H1 (cell line): ENCODE data around the gene MAGI3. TPM values are rescaled to one million over a fixed set of nuclear protein-coding genes. Genes with fewer than 3 reads are reported as not detected.

ENCODE experiments used
- CTCF ChIA-PET: fragments of 300-600 bp; sonication (Branson Sonifier 250); formaldehyde crosslinking; loops from one replicate; lab custom pipeline; 2021; ENCODE audit not compliant: partially characterized antibody; lab: Charles Lee
- POLR2A ChIA-PET: fragments of 300-600 bp; sonication (Branson Sonifier 250); formaldehyde crosslinking; loops from one replicate; lab custom pipeline; 2021; ENCODE audit warnings: inconsistent platforms; ENCODE audit not compliant: partially characterized antibody; lab: Charles Lee
- DNase-seq, 2 experiments: peaks; one replicate each; pipeline versions ENCODE4 v3.0.0 to v3.0.0-alpha.2; 2010 to 2022; ENCODE audit warnings: low spot score in 2 of 2, low read depth in 1 of 2, mixed read lengths in 1 of 2
- FAIRE-seq: peaks from 2 replicates; lab custom pipeline; 2011; peaks lifted over from hg19 to GRCh38; lab: Jason Lieb, UNC
- H2AFZ ChIP-seq: 2 replicates; pipeline ENCODE4 v1.8.1; 2012; ENCODE audit warnings: low read length, inconsistent platforms
- H2AK5ac ChIP-seq: 2 replicates; pipeline ENCODE4 v1.6.1; 2013; ENCODE audit warnings: low read depth, low read length
- H2BK120ac ChIP-seq: replicated peaks from 2 replicates; pipeline ENCODE3; 2013; ENCODE audit warnings: low read depth, low read length, inconsistent platforms
- H2BK12ac ChIP-seq: 2 replicates; pipeline ENCODE4 v1.6.1; 2013; ENCODE audit warnings: low read depth, low read length
- H2BK15ac ChIP-seq: 2 replicates; pipeline ENCODE4 v1.6.1; 2013; ENCODE audit warnings: low read length
- H2BK20ac ChIP-seq: 2 replicates; pipeline ENCODE4 v1.6.1; 2013; ENCODE audit warnings: low read length
- H2BK5ac ChIP-seq: 2 replicates; pipeline ENCODE4 v1.6.1; 2013; ENCODE audit warnings: low read depth, low read length
- H3K14ac ChIP-seq: 2 replicates; pipeline ENCODE4 v1.6.1; 2013; ENCODE audit warnings: inconsistent platforms; ENCODE audit not compliant: insufficient read length
- H3K18ac ChIP-seq: 2 replicates; pipeline ENCODE4 v1.6.1; 2013; ENCODE audit warnings: low read length; ENCODE audit errors: extremely low read depth
- H3K23ac ChIP-seq: 2 replicates; pipeline ENCODE4 v1.6.1; 2013; ENCODE audit warnings: inconsistent platforms; ENCODE audit not compliant: insufficient read length
- H3K23me2 ChIP-seq: 2 replicates; pipeline ENCODE4 v1.6.1; 2013; ENCODE audit warnings: low read depth, low read length
- H3K27ac ChIP-seq: 2 replicates; pipeline ENCODE4 v1.6.1; 2011; ENCODE audit warnings: low read depth, low read length, inconsistent platforms
- H3K27me3 ChIP-seq, 4 experiments: replicated peaks in 1 of 4; 1 replicate in 1 of 4; 2 replicates in 3 of 4; pipeline versions ENCODE4 v1.6.1 to v1.8.1; 2011 to 2013; ENCODE audit warnings: low read length in 3 of 4, mild to moderate bottlenecking in 3 of 4, inconsistent platforms in 2 of 4, mixed read lengths in 2 of 4, moderate library complexity in 1 of 4; ENCODE audit not compliant: control insufficient read depth in 3 of 4, insufficient read depth in 3 of 4; ENCODE audit errors: extremely low read depth in 1 of 4
- H3K36me3 ChIP-seq, 4 experiments: 2 replicates each; pipeline versions ENCODE4 v1.6.1 to v1.8.1; 2011 to 2013; ENCODE audit warnings: mild to moderate bottlenecking in 4 of 4, low read length in 3 of 4, moderate library complexity in 2 of 4, control low read depth in 1 of 4, inconsistent platforms in 1 of 4; ENCODE audit not compliant: insufficient read depth in 4 of 4, control insufficient read depth in 2 of 4
- H3K4ac ChIP-seq: replicated peaks from 2 replicates; pipeline ENCODE3; 2013; ENCODE audit warnings: low read length, low read depth, mixed read lengths, inconsistent platforms; ENCODE audit not compliant: insufficient read length
- H3K4me1 ChIP-seq, 4 experiments: replicated peaks in 1 of 4; 1 replicate in 1 of 4; 2 replicates in 3 of 4; pipeline versions ENCODE4 v1.6.1 to v1.8.1; 2011 to 2013; ENCODE audit warnings: low read length in 3 of 4, inconsistent platforms in 2 of 4, mixed read lengths in 1 of 4; ENCODE audit not compliant: insufficient read depth in 4 of 4, control insufficient read depth in 3 of 4
- H3K4me2 ChIP-seq, 2 experiments: 2 replicates each; pipeline versions ENCODE4 v1.6.1 to v1.8.1; 2011 to 2013; ENCODE audit warnings: low read depth in 2 of 2, low read length in 2 of 2, control low read depth in 1 of 2, inconsistent platforms in 1 of 2, mild to moderate bottlenecking in 1 of 2; ENCODE audit not compliant: insufficient read depth in 1 of 2
- H3K4me3 ChIP-seq, 4 experiments: fragments of 200-600, 300-600 bp in 1 of 4; sonication (generic), shearing (Covaris generic), sonication (Bioruptor Twin) in 1 of 4; 2 replicates each; pipeline versions ENCODE4 v1.5.1 to v1.8.1; 2011 to 2016; ENCODE audit warnings: low read length in 4 of 4, low read depth in 3 of 4, control low read depth in 2 of 4, inconsistent platforms in 2 of 4, mild to moderate bottlenecking in 2 of 4, mixed read lengths in 1 of 4, moderate library complexity in 1 of 4; ENCODE audit not compliant: insufficient read depth in 2 of 4; ENCODE audit errors: extremely low read depth in 1 of 4
- H3K56ac ChIP-seq: replicated peaks from 2 replicates; pipeline ENCODE3; 2013; ENCODE audit warnings: low read depth, mild to moderate bottlenecking, mixed read lengths, low read length, inconsistent platforms; ENCODE audit not compliant: insufficient read length
- H3K79me1 ChIP-seq: 2 replicates; pipeline ENCODE4 v1.6.1; 2013; ENCODE audit warnings: low read depth, low read length, control low read depth
- H3K79me2 ChIP-seq, 2 experiments: 2 replicates each; pipeline versions ENCODE4 v1.6.1 to v1.8.1; 2012 to 2013; ENCODE audit warnings: low read length in 2 of 2, mild to moderate bottlenecking in 2 of 2, inconsistent platforms in 1 of 2; ENCODE audit not compliant: insufficient read depth in 2 of 2, control insufficient read depth in 1 of 2
- H3K9ac ChIP-seq, 4 experiments: replicated peaks in 1 of 4; 1 replicate in 1 of 4; 2 replicates in 3 of 4; pipeline versions ENCODE4 v1.6.1 to v1.8.1; 2011 to 2013; ENCODE audit warnings: low read depth in 3 of 4, low read length in 3 of 4, control low read depth in 2 of 4, mild to moderate bottlenecking in 2 of 4, moderate library complexity in 2 of 4, inconsistent platforms in 1 of 4; ENCODE audit errors: extremely low read depth in 1 of 4
- H3K9me3 ChIP-seq, 2 experiments: 2 replicates each; pipeline versions ENCODE4 v1.6.1 to v1.8.1; 2012 to 2013; ENCODE audit warnings: mild to moderate bottlenecking in 2 of 2, moderate library complexity in 2 of 2, control low read depth in 1 of 2, inconsistent platforms in 1 of 2, low read depth in 1 of 2, low read length in 1 of 2, mixed read lengths in 1 of 2; ENCODE audit not compliant: insufficient read depth in 2 of 2
- H4K20me1 ChIP-seq, 2 experiments: replicated peaks in 1 of 2; 2 replicates each; pipeline versions ENCODE3 to v1.8.1; 2011 to 2013; ENCODE audit warnings: inconsistent platforms in 2 of 2, low read length in 2 of 2, mild to moderate bottlenecking in 1 of 2; ENCODE audit not compliant: insufficient read depth in 2 of 2, control insufficient read depth in 1 of 2
- H4K5ac ChIP-seq: 2 replicates; pipeline ENCODE4 v1.6.1; 2013; ENCODE audit warnings: low read length, low read depth, mixed read lengths, inconsistent platforms; ENCODE audit not compliant: insufficient read length
- H4K8ac ChIP-seq: 2 replicates; pipeline ENCODE4 v1.8.0; 2013; ENCODE audit warnings: mild to moderate bottlenecking, moderate library complexity, low read length, inconsistent platforms; ENCODE audit not compliant: insufficient read depth; ENCODE audit errors: extremely low read depth
- H4K91ac ChIP-seq: replicated peaks from 2 replicates; pipeline ENCODE3; 2013; ENCODE audit warnings: low read length, mixed read lengths, inconsistent platforms; ENCODE audit not compliant: insufficient read length
- BRCA1 ChIP-seq: IDR thresholded peaks from 2 replicates; pipeline ENCODE4 v1.6.1; 2012; ENCODE audit warnings: low read depth, low read length, improper control_type of control experiment
- CREB1 ChIP-seq: IDR thresholded peaks from 2 replicates; pipeline ENCODE4 v1.6.1; 2012; ENCODE audit warnings: inconsistent platforms
- HDAC6 ChIP-seq: IDR thresholded peaks from one replicate; pipeline ENCODE4 v1.7.1; 2012; ENCODE audit warnings: low read depth, mild to moderate bottlenecking, inconsistent platforms, low read length, moderate library complexity
- JUN ChIP-seq: IDR thresholded peaks from 2 replicates; pipeline ENCODE4 v1.6.1; 2011; ENCODE audit warnings: low read depth, mild to moderate bottlenecking, improper control_type of control experiment, low read length
- KDM5A ChIP-seq: fragments of 200-600 bp; IDR thresholded peaks from 2 replicates; pipeline ENCODE4 v1.7.1; 2012; ENCODE audit warnings: mild to moderate bottlenecking, low read length, inconsistent platforms, mixed read lengths
- MAX ChIP-seq: IDR thresholded peaks from 2 replicates; pipeline ENCODE4 v1.6.1; 2012; ENCODE audit warnings: inconsistent platforms
- POLR2A ChIP-seq, 2 experiments: IDR thresholded peaks; 1 replicate in 1 of 2; 2 replicates in 1 of 2; pipeline ENCODE4 v1.6.1; 2011; ENCODE audit warnings: low read depth in 2 of 2, low read length in 2 of 2, mild to moderate bottlenecking in 2 of 2; ENCODE audit errors: control extremely low read depth in 1 of 2
- RAD21 ChIP-seq, 2 experiments: IDR thresholded peaks in 1 of 2; conservative IDR thresholded peaks in 1 of 2; 2 replicates each; pipeline ENCODE4 v1.6.1; 2011; ENCODE audit warnings: low read depth in 2 of 2, low read length in 2 of 2, improper control_type of control experiment in 1 of 2, inconsistent platforms in 1 of 2, mild to moderate bottlenecking in 1 of 2, moderate library complexity in 1 of 2
- RFX5 ChIP-seq: IDR thresholded peaks from 2 replicates; pipeline ENCODE4 v1.6.1; 2011; ENCODE audit warnings: low read depth, low read length, improper control_type of control experiment, borderline replicate concordance
- SAP30 ChIP-seq: fragments of 300-600 bp; sonication (generic); IDR thresholded peaks from 2 replicates; pipeline ENCODE4 v1.7.1; 2012; ENCODE audit warnings: low read length, moderate library complexity, mild to moderate bottlenecking, inconsistent platforms; ENCODE audit not compliant: insufficient read depth, insufficient replicate concordance
- SIX5 ChIP-seq: IDR thresholded peaks from 2 replicates; pipeline ENCODE4 v1.6.1; 2011; ENCODE audit warnings: mild to moderate bottlenecking, low read depth, low read length
- SP2 ChIP-seq: IDR thresholded peaks from 2 replicates; pipeline ENCODE4 v1.6.1; 2012; ENCODE audit warnings: mild to moderate bottlenecking, low read length, inconsistent platforms
- SRF ChIP-seq: IDR thresholded peaks from 2 replicates; pipeline ENCODE4 v1.6.1; 2011; ENCODE audit warnings: mild to moderate bottlenecking, low read depth, low read length, moderate library complexity
- YY1 ChIP-seq: IDR thresholded peaks from 2 replicates; pipeline ENCODE4 v1.6.1; 2011; ENCODE audit warnings: low read depth, mild to moderate bottlenecking, low read length
- ZNF274 ChIP-seq: IDR thresholded peaks from 2 replicates; pipeline ENCODE4 v1.7.0; 2012; ENCODE audit warnings: low read length, borderline replicate concordance; ENCODE audit errors: extremely low read depth
- WGBS, 2 experiments: shearing (Covaris generic) in 1 of 2; methylation state at CpG; one replicate each; pipeline versions ENCODE4 v1.1.6 to v1.1.7; 2013 to 2015; ENCODE audit warnings: low lambda C conversion rate in 2 of 2, mixed read lengths in 2 of 2, inconsistent platforms in 1 of 2, low coverage in 1 of 2, missing lambda C conversion rate in 1 of 2; ENCODE audit not compliant: insufficient replicate concordance in 2 of 2, insufficient coverage in 1 of 2, insufficient read length in 1 of 2; ENCODE audit errors: extremely low coverage in 1 of 2, missing lambda C conversion rate in 1 of 2; 5-methylcytosine and 5-hydroxymethylcytosine counted together
- polyA plus RNA-seq, 7 experiments: library from polyadenylated mRNA; depleted of rRNA in 3 of 7; stranded (reverse) in 5 of 7; unstranded in 2 of 7; fragments of >200 nt in 5 of 7; fragments of 200-250 nt in 2 of 7; gene quantifications; 1 replicate in 5 of 7; 2 replicates in 1 of 7; 4 replicates in 1 of 7; pipeline versions ENCODE4 v1.2.1 to v1.2.3, GENCODE V29; 2011 to 2013; ENCODE audit warnings: missing spikeins in 2 of 7, mixed read lengths in 2 of 7
- total RNA-seq: library from RNA; stranded (reverse); fragmentation: NEBNext Ultra II Directional; extraction: Animal tissue kit (Norgen Biotek cat#: 25700); gene quantifications from 2 replicates; pipeline ENCODE4 v1.2.1, GENCODE V29; 2021

The MAGI3 gene
- total and polyA plus RNA-seq, 2 of the 8 experiments (the other 6 are each of a cell fraction or from before 2014, with no cell fraction given): 2.3 to 7.8 TPM

GRCh38 chr1:113552244-113552643, 161.9 kb downstream of the MAGI3 start:
- DNase-seq (no peak), FAIRE-seq (no peak)
- Histone ChIP-seq H2BK12ac (no peak overlapping the region), H3K14ac (no peak overlapping the region), H3K4me1 (peaks cover 0 to 5% (median 3%) of the 10 kb centered on the region in 4 experiments; a peak in 2 of 7 replicates), H2BK20ac (no peak overlapping the region), H3K27me3 (no peaks in the 10 kb centered on the region), H3K18ac (no peak overlapping the region), H2AFZ (no peak overlapping the region), H3K23ac (no peak overlapping the region), H3K4ac (no peak overlapping the region), H3K27ac (no peak overlapping the region), H2BK120ac (no peak overlapping the region), H3K4me3 (no peak overlapping the region), H3K36me3 (no peaks in the 10 kb centered on the region), H3K79me1 (no peaks in the 10 kb centered on the region), H2BK15ac (no peak overlapping the region), H3K79me2 (no peaks in the 10 kb centered on the region), H4K20me1 (no peaks in the 10 kb centered on the region), H4K91ac (no peak overlapping the region), H3K23me2 (no peaks in the 10 kb centered on the region), H4K8ac (no peak overlapping the region), H4K5ac (no peak overlapping the region), H3K4me2 (no peak overlapping the region), H2BK5ac (no peak overlapping the region), H3K9me3 (no peaks in the 10 kb centered on the region), H3K9ac (no peak overlapping the region), H3K56ac (no peak overlapping the region), H2AK5ac (no peak overlapping the region)
- ChIA-PET POLR2A (no interaction called here), CTCF (interaction anchor here (1.0 to 1.4 kb wide), 2 partner anchors 13 to 17 kb away, joined by 3 to 4 read pairs; no protein-coding TSS in a partner anchor)
- WGBS, 2 experiments: 79% methylated on average over 1 of the region's 1 CpG; no CpG with 5 or more reads in 1 of the 2 experiments
- TF ChIP-seq JUN: no peak
- TF ChIP-seq MAX: no peak
- no peak for TF ChIP-seq RFX5
- TF ChIP-seq POLR2A (IDR thresholded peaks at IDR 0.05; ENCODE audit: control extremely low read depth in 1 of 2, low read depth in 2 of 2, low read length in 2 of 2): no peak
- no peak for TF ChIP-seq ZNF274
- TF ChIP-seq SAP30: no peak
- no peak for TF ChIP-seq HDAC6
- no peak for TF ChIP-seq RAD21 (IDR thresholded peaks at IDR 0.05 in 1 of 2, conservative IDR thresholded peaks at IDR 0.05 in 1 of 2; ENCODE audit: low read depth in 2 of 2, low read length in 2 of 2)
- TF ChIP-seq BRCA1: no peak
- TF ChIP-seq SIX5: no peak
- no peak for TF ChIP-seq YY1
- TF ChIP-seq KDM5A: no peak
- no peak for TF ChIP-seq CREB1
- no peak for TF ChIP-seq SRF
- TF ChIP-seq SP2: no peak
